K562 (cell line): ENCODE measurements around the gene ARHGAP12. TPM values are rescaled to one million over a fixed set of nuclear protein-coding genes. Genes with fewer than 3 reads are reported as not detected.
A peak's percentile ranks its signal among the peaks of the same experiment; 100 is the strongest.

ENCODE experiments used
- ATAC-seq: fragments of 200-7000 bp; cut with Tn5 transposase; 3 replicates; pipeline ENCODE4 v1.9.1; 2020; ENCODE audit warnings: moderate library complexity
- BruUV-seq: library from RNA; stranded (reverse); fragments of 400-500 nt; replicated peaks from 2 replicates; lab custom pipeline; 2021; lab: Mats Ljungman, UMichigan
- CTCF ChIA-PET: fragments of 300-600 bp; formaldehyde crosslinking; extraction: SDS; loops from one replicate; lab custom pipeline; 2021; ENCODE audit warnings: low intra/inter-chr PET ratio; lab: Yijun Ruan, JAX
- POLR2A ChIA-PET: fragments of 300-600, 350-650 bp; sonication (Branson Sonifier 250); formaldehyde crosslinking; extraction: SDS; loops from one replicate; lab custom pipeline; 2021; ENCODE audit warnings: antibody characterized with exemption, inconsistent platforms; lab: Yijun Ruan, JAX
- DNase-seq, 4 experiments: peaks; one replicate each; pipeline versions ENCODE4 v3.0.0 to v3.0.0-alpha.2; 2011 to 2018; ENCODE audit warnings: low spot score in 3 of 4, mixed read lengths in 3 of 4; ENCODE audit errors: extremely low read depth in 1 of 4
- FAIRE-seq: peaks from 2 replicates; lab custom pipeline; 2011; peaks lifted over from hg19 to GRCh38; lab: Jason Lieb, UNC
- H2AFZ ChIP-seq: 2 replicates; pipeline ENCODE4 v1.6.0; 2011; ENCODE audit warnings: low read depth, low read length, control low read depth, inconsistent platforms
- H3K27ac ChIP-seq: fragments of 200-600 bp; 3 replicates; pipeline ENCODE4 v1.8.0; 2011; ENCODE audit warnings: low read depth, mild to moderate bottlenecking, control low read depth, inconsistent platforms, low read length, moderate library complexity, mixed read lengths; ENCODE audit errors: extremely low read depth
- H3K27me3 ChIP-seq, 2 experiments: fragments of 300-600 bp in 1 of 2; 2 replicates in 1 of 2; 3 replicates in 1 of 2; pipeline versions ENCODE4 v1.6.0 to v1.8.0; 2011; ENCODE audit warnings: inconsistent platforms in 2 of 2, low read length in 2 of 2, mild to moderate bottlenecking in 1 of 2, mixed read lengths in 1 of 2, moderate library complexity in 1 of 2; ENCODE audit not compliant: control insufficient read depth in 2 of 2, insufficient read depth in 2 of 2
- H3K36me3 ChIP-seq: fragments of 300-600 bp; 3 replicates; pipeline ENCODE4 v1.8.0; 2011; ENCODE audit warnings: mild to moderate bottlenecking, low read length, inconsistent platforms; ENCODE audit not compliant: control insufficient read depth, insufficient read depth
- H3K4me1 ChIP-seq, 2 experiments: fragments of 200-600 bp in 1 of 2; replicated peaks in 1 of 2; 2 replicates in 1 of 2; 3 replicates in 1 of 2; pipeline versions ENCODE4 v1.5.1 to v1.8.0; 2011; ENCODE audit warnings: inconsistent platforms in 2 of 2, low read length in 2 of 2, mild to moderate bottlenecking in 1 of 2, mixed read lengths in 1 of 2, moderate library complexity in 1 of 2; ENCODE audit not compliant: control insufficient read depth in 2 of 2, insufficient read depth in 2 of 2
- H3K4me2 ChIP-seq: 2 replicates; pipeline ENCODE4 v1.6.1; 2011; ENCODE audit warnings: low read length, control low read depth, inconsistent platforms, mixed read lengths; ENCODE audit not compliant: insufficient read depth
- H3K4me3 ChIP-seq: fragments of 200-600 bp; sonication (generic), shearing (Covaris generic); 2 replicates; pipeline ENCODE4 v1.5.1; 2016; ENCODE audit warnings: control low read depth, inconsistent platforms
- H3K79me2 ChIP-seq: fragments of 200-600 bp; 3 replicates; pipeline ENCODE4 v1.8.0; 2011; ENCODE audit warnings: low read length, inconsistent platforms; ENCODE audit not compliant: control insufficient read depth, insufficient read depth
- H3K9ac ChIP-seq, 2 experiments: 2 replicates each; pipeline versions ENCODE4 v1.6.0 to v1.6.1; 2011; ENCODE audit warnings: low read depth in 2 of 2, low read length in 2 of 2, control low read depth in 1 of 2, inconsistent platforms in 1 of 2, mild to moderate bottlenecking in 1 of 2, mixed read lengths in 1 of 2; ENCODE audit not compliant: insufficient read depth in 1 of 2
- H3K9me1 ChIP-seq: one replicate; pipeline ENCODE4 v1.6.0; 2011; ENCODE audit warnings: inconsistent platforms, mild to moderate bottlenecking, low read length, moderate library complexity; ENCODE audit not compliant: control insufficient read depth, insufficient read depth
- H3K9me3 ChIP-seq: replicated peaks from 2 replicates; pipeline ENCODE4 v1.5.1; 2011; ENCODE audit warnings: low read depth, low read length, inconsistent platforms; ENCODE audit not compliant: control insufficient read depth, insufficient read depth
- H4K20me1 ChIP-seq: replicated peaks from 2 replicates; pipeline ENCODE4 v1.6.1; 2011; ENCODE audit warnings: low read length, inconsistent platforms, mixed read lengths; ENCODE audit not compliant: control insufficient read depth, insufficient read depth
- CBFA2T3 ChIP-seq: fragments of 450-650 bp; IDR thresholded peaks from 2 replicates; pipeline ENCODE4 v1.6.1; 2017
- DDX20 ChIP-seq: fragments of 450-650 bp; IDR thresholded peaks from 2 replicates; pipeline ENCODE4 v1.6.1; 2016; ENCODE audit warnings: missing genetic modification characterization, low read depth, mild to moderate bottlenecking, missing compliant biosample characterization, moderate library complexity
- KDM5B ChIP-seq: fragments of 200-600 bp; sonication (generic); IDR thresholded peaks from 2 replicates; pipeline ENCODE4 v1.6.1; 2012; ENCODE audit warnings: low read depth, mild to moderate bottlenecking, moderate library complexity, low read length, control low read depth, inconsistent platforms; ENCODE audit not compliant: insufficient replicate concordance
- MTF1 ChIP-seq: fragments of 250-450 bp; sonication (Bioruptor Pico); IDR thresholded peaks from 2 replicates; pipeline ENCODE4 v1.9.0; 2021; ENCODE audit warnings: moderate library complexity, mild to moderate bottlenecking, inconsistent platforms, borderline replicate concordance
- SNRNP70 ChIP-seq: fragments of 200-400 bp; formaldehyde crosslinking; optimal IDR thresholded peaks from 2 replicates; pipeline ENCODE3; 2017; ENCODE audit warnings: low read depth, low read length
- ZNF699 ChIP-seq: fragments of 250-450 bp; sonication (Bioruptor Pico); IDR thresholded peaks from 2 replicates; pipeline ENCODE4 v1.8.0; 2021; ENCODE audit warnings: mild to moderate bottlenecking, moderate library complexity; ENCODE audit not compliant: insufficient replicate concordance
- WGBS: fragments of 100-300 bp; shearing (Covaris generic); methylation state at CpG from one replicate; pipeline ENCODE4 v1.1.6; 2016; ENCODE audit warnings: low coverage, mixed read lengths; ENCODE audit not compliant: insufficient coverage; ENCODE audit errors: missing lambda C conversion rate; 5-methylcytosine and 5-hydroxymethylcytosine counted together
- in situ Hi-C: fragments of 300-500 bp; cut with MboI; formaldehyde crosslinking; loops from 4 replicates; pipeline ENCODE4 v1.15.0; 2018; ENCODE audit warnings: inconsistent platforms, mixed read lengths
- intact Hi-C: fragments of 100-400 bp; cut with micrococcal nuclease; formaldehyde crosslinking; loops from 2 replicates; pipeline ENCODE4 v1.14.2; 2022
- polyA plus RNA-seq, 8 experiments: library from polyadenylated mRNA; depleted of rRNA in 4 of 8; stranded (reverse) in 5 of 8; unstranded in 3 of 8; fragments of >200 nt; fragmentation: Nextera tagmentation in 2 of 8; fragmentation: Illumina TruSeq in 1 of 8; extraction: Ambion mirVana in 2 of 8; extraction: Trizol in 1 of 8; gene quantifications; 2 replicates each; pipeline versions ENCODE4 v1.2.1 to v1.2.3, GENCODE V29; 2011 to 2014; ENCODE audit warnings: inconsistent platforms in 1 of 8, missing spikeins in 1 of 8
- total RNA-seq, 7 experiments: library from RNA; depleted of rRNA in 6 of 7; stranded (reverse); fragments of >200 nt in 6 of 7; fragmentation: Illumina TruSeq in 2 of 7; extraction: Trizol in 2 of 7; gene quantifications; 2 replicates each; pipeline versions ENCODE4 v1.2.1 to v1.2.3, GENCODE V29; 2011 to 2021; ENCODE audit warnings: low replicate concordance in 1 of 7

Gene ARHGAP12
- total and polyA plus RNA-seq, 9 of the 15 experiments (the other 6 are each of a cell fraction or from before 2014, with no cell fraction given), result 4.4 to 18.7 (median 10.1) TPM

- 55% methylated on average over 2 of the region's 2 CpGs for WGBS
- DNase-seq (no peak), ATAC-seq (no peak), FAIRE-seq (no peak)
- Histone ChIP-seq H3K27ac (no peak overlapping the region), H3K79me2 (no peaks in the 10 kb centered on the region), H3K9me1 (no peaks in the 10 kb centered on the region), H3K4me3 (no peak overlapping the region), H3K9me3 (no peaks in the 10 kb centered on the region), H3K4me2 (no peak overlapping the region), H4K20me1 (no peaks in the 10 kb centered on the region), H3K27me3 (no peaks in the 10 kb centered on the region), H3K9ac (no peak overlapping the region), H3K4me1 (no peaks in the 10 kb centered on the region), H2AFZ (no peak overlapping the region), H3K36me3 (no peaks in the 10 kb centered on the region)
- no TSS peak for BruUV-seq
- TF ChIP-seq MTF1 (CRISPR knock-in tag), result no peak
- no peak for TF ChIP-seq SNRNP70
- TF ChIP-seq KDM5B, result no peak
- no peak for TF ChIP-seq ZNF699 (CRISPR knock-in tag)
- intact Hi-C loops (no loop called here), in situ Hi-C loops (no loop called here)
- ChIA-PET POLR2A (no interaction called here), CTCF (interaction anchor here (0.6 kb wide), 1 partner anchor 153 kb away, joined by 7 read pairs; no protein-coding TSS in a partner anchor)
These were observed 75.0 kb downstream of the ARHGAP12 start for GRCh38 chr10:31853629-31854028.

- ATAC-seq (no peak), FAIRE-seq (no peak), DNase-seq (no peak)
- no peak for TF ChIP-seq DDX20 (tag)
- TF ChIP-seq CBFA2T3, result 0 out of 2 replicates have a peak, but pooled peaks have one; percentile 20
- 77% methylated on average over 1 of the region's 1 CpG for WGBS
- in situ Hi-C loops, result no loop called here
- H3K4me2 ChIP-seq, result no peak overlapping the region
- no peaks in the 10 kb centered on the region for H3K9me3 ChIP-seq
- H3K9me1 ChIP-seq, result no peaks in the 10 kb centered on the region
- no peak overlapping the region for H3K27ac ChIP-seq
- H4K20me1 ChIP-seq, result no peaks in the 10 kb centered on the region
- no peaks in the 10 kb centered on the region for H3K27me3 ChIP-seq
- no peaks in the 10 kb centered on the region for H3K36me3 ChIP-seq
- no peaks in the 10 kb centered on the region for H3K4me1 ChIP-seq
- H3K9ac ChIP-seq, result no peak overlapping the region
- no peaks in the 10 kb centered on the region for H3K79me2 ChIP-seq
- BruUV-seq, result no TSS peak
- no peak overlapping the region for H2AFZ ChIP-seq
- intact Hi-C loops, result no loop called here
- no peak overlapping the region for H3K4me3 ChIP-seq
- ChIA-PET POLR2A (interaction anchor here (0.8 kb wide), 1 partner anchor 11 kb away, joined by 3 read pairs; no protein-coding TSS in a partner anchor), CTCF (no interaction called here)
These were observed 77.4 kb downstream of the ARHGAP12 start for GRCh38 chr10:31851216-31851615.
